NOMO-1 (cell line): ENCODE results near the gene AK9.
"Not testable (repeated sequence)": the region's sequence is repeated elsewhere in the genome, so short reads cannot be mapped to it uniquely, and the experiment has no call there.

Experiments used
- DNase-seq, 2 experiments: peaks; one replicate each; lab custom pipeline; 2025; ENCODE audit not compliant: unreplicated experiment in 2 of 2; lab: John Stamatoyannopoulos, UW

Gene AK9

DNA sequence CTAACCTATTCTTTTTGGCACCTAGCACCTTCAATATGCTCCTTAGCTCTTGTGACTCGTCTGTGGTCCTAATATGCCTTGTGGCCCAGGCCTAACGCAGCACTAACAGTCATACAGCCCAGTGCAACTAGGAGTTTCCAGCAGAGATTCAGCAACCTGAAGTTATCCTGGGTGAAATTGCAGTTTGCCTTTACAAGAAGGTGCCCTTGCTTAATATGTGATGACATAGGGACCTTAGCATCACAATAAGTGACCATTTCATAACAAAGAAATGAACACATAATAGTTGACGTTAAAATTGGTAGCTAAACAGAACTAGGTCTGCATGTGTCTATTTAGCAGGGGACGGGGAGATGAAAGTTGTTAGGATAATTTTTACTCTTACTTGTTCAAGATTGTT, 10.2 kb upstream of the AK9 start:
- DNase-seq = no peak

- DNase-seq = no peak
Measured at GRCh38 chr6:109696355-109696754, 5.4 kb upstream of the AK9 start.

DNA sequence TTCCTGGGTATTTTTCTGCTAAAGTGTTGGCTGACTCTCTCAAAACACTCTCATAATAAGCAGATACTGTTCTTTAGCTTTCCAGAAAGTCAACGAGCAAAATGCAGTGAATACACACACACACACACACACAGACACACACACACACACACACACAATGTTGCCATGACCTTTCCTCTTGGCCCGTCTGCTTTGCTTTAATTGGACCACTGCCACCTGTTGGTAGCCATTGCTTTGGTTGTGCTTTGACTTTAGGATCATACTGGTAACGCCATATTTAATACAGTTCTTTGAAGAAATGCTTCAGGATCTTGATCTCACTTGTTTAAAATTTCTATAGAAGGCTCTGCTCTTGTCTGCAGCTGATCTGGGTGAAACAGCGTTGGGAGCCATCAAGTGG, 4.5 kb upstream of the AK9 start:
- DNase-seq = no peak

- peak; percentile 46 to 73 for DNase-seq
Measured at GRCh38 chr6:109693111-109693510, 2.1 kb upstream of the AK9 start.

DNA sequence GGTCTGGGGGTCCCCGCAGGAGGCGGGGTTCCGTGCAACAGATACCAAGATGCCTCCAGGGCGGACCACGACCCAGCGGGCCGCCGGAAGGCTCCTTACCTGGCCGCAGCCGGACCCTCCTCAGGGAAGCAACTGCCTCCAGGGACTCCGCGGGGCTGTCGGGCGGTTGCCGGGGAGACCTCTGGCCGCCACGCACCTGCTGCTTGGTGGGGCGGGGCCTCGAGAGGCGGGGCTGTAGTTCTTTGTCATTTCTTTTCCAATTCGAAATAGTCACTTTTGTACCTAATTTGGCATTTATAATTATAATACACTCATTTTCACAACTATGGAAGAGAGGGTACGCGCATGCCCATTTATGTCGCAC, 647 bp downstream of the AK9 start:
- DNase-seq = peak in 1 of 2 experiments; percentile 29

GRCh38 chr6:109687271-109687761, 3.7 kb downstream of the AK9 start:
- DNase-seq = peak in 1 of 2 experiments; percentile 2

- DNase-seq = no peak
Measured at GRCh38 chr6:109686566-109687265, 4.3 kb downstream of the AK9 start.

DNA sequence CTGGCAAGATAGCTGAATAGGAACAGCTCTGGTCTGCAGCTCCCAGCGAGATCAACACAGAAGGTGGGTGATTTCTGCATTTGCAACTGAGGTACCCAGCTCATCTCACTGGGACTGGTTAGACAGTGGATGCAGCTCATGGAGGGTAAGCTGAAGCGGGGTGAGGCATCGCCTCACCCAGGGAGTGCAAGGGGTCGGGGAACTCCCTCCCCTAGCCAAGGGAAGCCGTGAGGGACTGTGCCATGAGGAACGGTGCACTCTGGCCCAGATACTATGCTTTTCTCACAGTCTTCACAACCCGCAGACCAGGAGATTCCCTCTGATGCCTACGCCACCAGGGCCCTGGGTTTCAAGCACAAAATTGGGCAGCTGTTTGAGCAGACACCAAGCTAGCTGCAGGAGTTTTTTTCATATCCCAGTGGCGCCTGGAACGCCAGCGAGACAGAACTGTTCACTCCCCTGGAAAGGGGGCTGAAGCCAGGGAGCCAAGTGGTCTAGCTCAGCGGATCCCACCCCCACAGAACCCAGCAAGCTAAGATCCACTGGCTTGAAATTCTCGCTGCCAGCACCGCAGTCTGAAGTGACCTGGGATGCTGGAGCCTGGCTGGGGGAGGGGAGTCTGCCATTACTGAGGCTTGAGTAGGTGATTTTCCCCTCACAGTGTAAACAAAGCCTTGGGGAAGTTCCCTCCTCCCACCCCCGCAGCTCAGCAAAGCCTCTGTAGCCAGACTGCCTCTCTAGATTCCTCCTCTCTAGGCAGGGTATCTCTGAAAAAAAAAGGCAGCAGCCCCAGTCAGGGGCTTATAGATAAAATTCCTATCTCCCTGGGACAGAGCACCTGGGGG, 12.1 kb downstream of the AK9 start:
- DNase-seq = not testable (repeated sequence)

- no peak for DNase-seq
Measured at GRCh38 chr6:109678240-109678639, 12.8 kb downstream of the AK9 start.

GRCh38 chr6:109676724-109677123, 14.3 kb downstream of the AK9 start:
- DNase-seq = no peak

DNA sequence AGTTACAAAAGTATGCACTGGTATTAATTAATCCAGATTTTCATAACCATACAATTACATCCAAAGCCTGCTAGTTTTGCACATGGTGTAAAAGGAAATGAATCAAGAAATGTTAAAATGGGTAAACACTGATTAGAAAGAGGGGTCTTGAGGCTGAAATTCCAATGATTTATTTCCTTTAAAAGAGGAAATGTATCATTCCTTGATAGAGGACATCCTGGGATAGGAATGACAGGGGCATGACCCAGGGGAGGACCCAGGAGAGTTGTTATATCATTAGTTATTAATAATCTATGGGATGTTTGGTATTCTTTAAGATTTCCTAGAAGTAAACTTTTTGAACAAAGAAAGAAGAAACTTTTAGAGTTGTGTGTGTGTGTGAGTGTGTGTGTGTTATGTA, 18.2 kb downstream of the AK9 start:
- no peak for DNase-seq

DNA sequence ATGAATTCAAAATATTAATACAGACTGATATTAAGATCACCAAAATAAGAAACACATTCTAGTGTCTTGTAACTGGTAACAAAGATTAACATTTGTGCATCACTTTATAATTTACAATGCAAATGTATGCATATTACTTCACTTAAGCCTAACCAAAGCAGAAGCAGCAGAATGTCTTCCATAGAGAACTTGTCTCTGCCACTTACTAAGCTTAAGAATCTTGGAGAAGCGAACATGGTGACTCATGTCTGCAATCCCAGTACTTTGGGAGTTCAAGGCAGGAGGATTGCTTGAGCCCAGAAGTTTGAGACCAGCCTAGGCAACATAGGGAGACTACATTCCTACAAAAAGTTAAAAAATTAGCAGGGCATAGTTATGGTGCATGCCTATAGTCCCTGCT, 18.8 kb downstream of the AK9 start:
- no peak for DNase-seq

DNA sequence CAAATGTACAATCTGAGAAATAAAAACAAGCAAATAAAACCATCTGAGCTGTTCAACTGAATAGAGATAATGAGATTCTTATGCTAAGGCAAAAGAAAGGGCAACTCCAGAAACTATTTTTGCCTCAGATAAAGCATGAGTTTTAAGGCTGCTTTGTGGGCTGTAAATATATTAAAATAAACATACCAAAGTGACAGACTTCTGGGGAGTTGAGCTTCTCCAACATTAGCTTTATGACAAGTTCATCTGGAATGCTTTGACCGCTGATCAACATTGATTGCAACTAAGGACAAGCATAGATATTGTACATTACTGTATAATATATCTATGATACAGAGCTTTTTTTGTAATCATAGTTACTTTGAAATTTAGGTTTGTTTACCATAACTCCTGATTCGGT, 19.3 kb downstream of the AK9 start:
- DNase-seq = no peak

GRCh38 chr6:109669811-109670210, 21.2 kb downstream of the AK9 start:
- DNase-seq = no peak

DNA sequence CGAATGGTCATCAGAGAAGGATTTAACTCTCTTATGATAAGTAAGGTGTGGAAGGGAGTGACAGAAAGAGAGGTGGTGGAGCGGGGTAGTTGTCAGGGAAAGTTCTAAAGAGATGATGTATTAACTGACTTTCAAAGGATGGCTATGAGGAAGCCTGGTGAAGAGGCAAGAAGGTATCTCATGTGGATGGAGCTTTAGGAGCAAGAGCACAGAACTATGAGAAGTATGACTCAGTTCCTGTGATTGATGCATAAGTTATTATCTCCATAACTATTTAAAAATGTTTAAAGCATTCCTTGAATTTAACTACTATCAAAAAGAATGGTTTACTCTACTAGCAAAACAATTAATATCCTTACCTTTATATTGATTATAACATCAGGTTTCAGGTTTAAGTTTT, 28.8 kb downstream of the AK9 start:
- no peak for DNase-seq

DNA sequence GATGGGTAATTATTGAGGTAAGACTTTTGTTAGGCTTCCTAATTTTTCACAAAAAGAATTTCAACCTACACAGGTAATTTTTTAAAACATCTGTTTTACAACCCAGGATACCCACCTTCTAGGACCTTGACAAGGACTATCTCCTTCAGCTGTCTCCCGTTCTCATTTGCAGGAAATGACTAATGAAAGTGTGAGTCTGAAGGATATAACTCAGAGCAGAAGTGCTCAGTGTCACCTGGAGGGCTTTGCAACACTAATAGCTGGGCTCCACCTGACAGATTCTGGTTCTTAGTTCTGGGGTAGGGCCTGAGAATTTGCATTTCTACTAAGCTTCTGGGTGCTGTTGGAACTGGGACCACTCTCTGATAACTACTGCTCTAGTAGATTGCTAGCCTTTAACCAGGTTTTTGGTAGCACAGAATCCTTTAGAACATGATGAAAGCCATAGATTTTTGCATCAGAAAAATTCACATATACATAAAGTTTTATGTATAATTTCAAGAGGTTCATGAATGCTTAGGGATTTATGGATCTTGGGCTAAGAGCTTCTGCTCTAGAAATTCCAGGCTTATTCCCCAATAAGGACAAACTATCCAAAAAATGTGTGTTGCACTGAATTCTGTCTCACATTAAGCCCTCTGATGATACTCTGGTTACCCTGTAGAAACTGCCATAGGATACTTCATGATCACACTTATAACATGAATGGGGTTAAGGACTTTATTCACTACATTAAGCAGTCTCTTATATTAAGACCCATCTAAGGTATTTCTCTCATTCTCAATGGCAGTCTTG, 30.3 kb downstream of the AK9 start:
- no peak for DNase-seq

DNA sequence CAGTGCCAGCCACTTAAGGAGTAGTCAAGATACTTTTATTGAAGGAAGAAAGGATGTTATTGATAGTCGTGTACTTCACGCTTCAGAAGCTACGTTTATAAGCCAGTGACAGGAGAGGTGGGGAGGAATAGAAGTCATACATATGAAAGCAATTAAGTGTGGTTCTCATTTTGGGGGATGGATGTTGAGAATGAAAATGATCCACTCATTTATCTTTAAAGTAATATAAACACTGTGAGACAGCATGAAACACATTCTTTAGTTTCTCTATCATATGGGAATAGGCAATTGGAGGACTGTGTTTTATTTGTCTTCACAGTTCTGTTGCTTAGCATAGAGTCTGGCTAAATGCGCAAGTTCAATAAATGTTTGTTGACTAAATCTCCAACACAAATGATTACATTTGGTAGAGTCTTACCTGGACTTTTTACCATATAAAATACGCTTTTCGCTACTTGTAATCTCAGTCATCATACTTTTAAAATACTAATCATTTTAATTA, 35.2 kb downstream of the AK9 start:
- DNase-seq = no peak

- DNase-seq = no peak
Measured at GRCh38 chr6:109653264-109653663, 37.7 kb downstream of the AK9 start.

DNA sequence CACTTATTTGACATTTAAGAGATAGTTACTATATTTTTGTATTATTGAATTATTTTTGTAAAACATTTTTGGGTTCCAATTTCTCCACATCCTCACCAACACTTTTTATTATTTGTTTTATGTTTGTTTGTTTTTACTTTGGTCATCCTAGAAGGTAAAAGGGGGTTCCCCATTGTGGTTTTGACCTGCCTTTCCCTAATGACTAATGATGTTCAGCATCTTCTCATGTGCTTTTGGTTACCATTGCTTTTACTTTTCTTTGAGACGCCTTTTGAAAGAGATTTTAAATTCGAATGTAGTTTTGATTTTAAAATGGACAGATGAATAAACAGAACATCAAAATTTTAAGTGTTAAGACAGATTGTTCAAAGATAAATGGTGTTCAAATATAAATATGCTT, 46.9 kb downstream of the AK9 start:
- DNase-seq = no peak

- DNase-seq = no peak
Measured at GRCh38 chr6:109632405-109632804, 58.6 kb downstream of the AK9 start.

GRCh38 chr6:109631403-109631802, 59.6 kb downstream of the AK9 start:
- no peak for DNase-seq
